Measurements from ENCODE around the gene ZNRF2. TPM values are rescaled to one million over a fixed set of nuclear protein-coding genes. Genes with fewer than 3 reads are reported as not detected.

The ZNRF2 gene
- total and polyA plus RNA-seq, 9 donors = 7.2 to 12.1 (median 9.6) TPM

- no peaks in the 10 kb centered on the region for H3K4me1 ChIP-seq (ENCODE audit: control insufficient read depth, insufficient read depth, low read length)
- WGBS (ENCODE audit: insufficient coverage) = 82% methylated on average over 2 of the region's 3 CpGs
These were observed 29.0 kb downstream of the ZNRF2 start for GRCh38 chr7:30313348-30313747.

DNA sequence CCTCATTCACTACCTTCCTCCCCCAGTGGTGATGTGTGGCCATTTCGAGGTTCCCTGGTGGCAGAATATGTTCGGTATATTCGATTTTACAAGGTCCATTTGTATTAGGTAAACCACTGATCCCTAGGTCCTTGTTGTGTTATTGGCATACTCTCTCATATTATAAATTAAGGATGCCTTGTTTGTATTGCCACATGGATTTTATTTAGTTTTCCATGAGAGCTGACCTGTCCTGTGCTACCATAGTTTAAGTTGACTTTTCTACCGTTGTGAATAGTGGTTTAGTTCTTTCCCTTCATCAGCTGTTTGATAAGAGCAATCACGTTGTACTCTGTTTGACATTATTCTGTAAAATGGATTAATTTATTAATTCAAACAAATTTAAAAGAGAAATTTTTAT lies 29.4 kb downstream of the ZNRF2 start:
- no peak for DNase-seq
- H3K4me1 ChIP-seq (ENCODE audit: control insufficient read depth, insufficient read depth, low read length) = no peaks in the 10 kb centered on the region
- H3K36me3 ChIP-seq (ENCODE audit: control insufficient read depth, insufficient read depth, low read length) = no peaks in the 10 kb centered on the region
- H3K27ac ChIP-seq (ENCODE audit: low read length) = no peak overlapping the region
- no peak overlapping the region for H3K4me3 ChIP-seq (ENCODE audit: low read length)
- no CpG with 5 or more reads among the region's 5 CpGs for WGBS (ENCODE audit: insufficient coverage)
- no peaks in the 10 kb centered on the region for H3K9me3 ChIP-seq (replicated peaks; ENCODE audit: control insufficient read depth, low read depth, low read length)
- no peaks in the 10 kb centered on the region for H3K27me3 ChIP-seq (ENCODE audit: control insufficient read depth, insufficient read depth, low read length)

More at GRCh38 chr7:30313348-30313747, 29.0 kb downstream of the ZNRF2 start:
- Histone ChIP-seq H3K36me3 (ENCODE audit: control insufficient read depth, insufficient read depth, low read length) (no peaks in the 10 kb centered on the region), H3K4me3 (ENCODE audit: low read length) (no peak overlapping the region), H3K27me3 (ENCODE audit: control insufficient read depth, insufficient read depth, low read length) (no peaks in the 10 kb centered on the region), H3K9me3 (replicated peaks; ENCODE audit: control insufficient read depth, low read depth, low read length) (no peaks in the 10 kb centered on the region), H3K27ac (ENCODE audit: low read length) (no peak overlapping the region)
- DNase-seq = no peak

GRCh38 chr7:30315589-30315988 lies 31.2 kb downstream of the ZNRF2 start:
- DNase-seq = no peak
- WGBS (ENCODE audit: insufficient coverage) = no CpG with 5 or more reads among the region's 3 CpGs
- no peaks in the 10 kb centered on the region for H3K9me3 ChIP-seq (replicated peaks; ENCODE audit: control insufficient read depth, low read depth, low read length)
- no peaks in the 10 kb centered on the region for H3K36me3 ChIP-seq (ENCODE audit: control insufficient read depth, insufficient read depth, low read length)
- H3K4me1 ChIP-seq (ENCODE audit: control insufficient read depth, insufficient read depth, low read length) = no peaks in the 10 kb centered on the region
- H3K27me3 ChIP-seq (ENCODE audit: control insufficient read depth, insufficient read depth, low read length) = no peaks in the 10 kb centered on the region
- H3K4me3 ChIP-seq (ENCODE audit: low read length) = no peak overlapping the region
- no peak overlapping the region for H3K27ac ChIP-seq (ENCODE audit: low read length)

DNA sequence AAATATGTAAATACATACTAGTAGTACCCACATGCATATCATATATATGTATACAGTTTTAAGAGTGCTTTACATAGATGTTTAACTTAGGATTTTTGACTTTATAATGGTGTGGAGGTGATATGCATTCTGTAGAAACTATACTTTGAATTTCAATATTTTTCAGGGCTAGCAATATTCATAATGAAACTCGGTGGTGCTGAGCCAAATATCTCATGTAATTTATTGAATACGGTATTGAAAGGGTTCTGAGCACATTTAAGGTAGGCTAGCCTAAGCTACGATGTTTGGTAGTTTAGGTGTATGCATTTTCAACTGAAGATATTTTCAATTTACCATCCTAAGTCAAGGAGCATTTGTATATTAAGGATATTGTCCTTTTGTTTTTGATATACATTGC lies 36.0 kb downstream of the ZNRF2 start:
- H3K9me3 ChIP-seq (replicated peaks; ENCODE audit: control insufficient read depth, low read depth, low read length) = no peaks in the 10 kb centered on the region
- no peak for DNase-seq

DNA sequence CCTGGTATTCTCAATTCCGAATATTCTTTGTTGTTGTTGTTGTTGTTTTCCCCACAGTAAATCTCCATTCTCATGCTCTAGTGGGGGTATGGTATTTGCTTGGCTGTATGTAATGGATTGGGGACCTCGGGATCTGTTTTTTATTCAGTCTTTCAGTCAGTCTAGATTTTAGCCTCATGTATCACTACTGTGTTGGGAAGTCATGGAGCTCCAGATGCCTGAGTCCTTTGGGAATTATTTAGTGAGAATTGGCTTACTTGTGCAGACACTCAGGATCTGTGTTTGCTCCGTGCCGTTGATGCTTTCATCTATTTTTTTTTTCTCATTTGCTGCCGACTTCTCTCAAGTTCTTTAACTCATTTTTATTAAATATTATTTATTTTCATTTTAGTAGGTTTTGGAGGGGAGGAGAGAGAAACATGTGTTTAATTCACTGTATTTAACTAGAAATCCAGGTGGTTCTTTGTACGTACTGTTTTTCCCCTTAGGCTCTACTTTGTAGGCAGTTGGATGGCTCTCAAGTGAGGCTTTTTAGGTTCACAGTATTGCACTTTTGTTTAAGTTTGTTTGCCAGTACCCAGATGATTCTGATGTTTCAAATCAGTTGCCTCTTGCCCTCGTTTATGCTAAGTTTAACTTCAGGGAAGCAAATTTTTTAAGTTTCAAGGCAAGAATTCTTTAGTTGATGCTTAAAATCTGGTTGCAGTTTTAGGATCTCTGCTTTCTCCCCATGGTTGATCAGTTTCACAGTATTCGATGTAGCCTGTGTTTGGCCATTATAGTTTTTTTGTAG lies 36.9 kb downstream of the ZNRF2 start:
- peak overlapping the region; percentile 60 for H3K27ac ChIP-seq (ENCODE audit: low read length)
- H3K27me3 ChIP-seq (ENCODE audit: control insufficient read depth, insufficient read depth, low read length) = no peaks in the 10 kb centered on the region
- peaks cover 4% of the 10 kb centered on the region for H3K4me1 ChIP-seq (ENCODE audit: control insufficient read depth, insufficient read depth, low read length)
- no peak overlapping the region for H3K4me3 ChIP-seq (ENCODE audit: low read length)
- peak; percentile 80 for DNase-seq
- WGBS (ENCODE audit: insufficient coverage) = no CpG with 5 or more reads among the region's 8 CpGs
- no peaks in the 10 kb centered on the region for H3K36me3 ChIP-seq (ENCODE audit: control insufficient read depth, insufficient read depth, low read length)
- no peaks in the 10 kb centered on the region for H3K9me3 ChIP-seq (replicated peaks; ENCODE audit: control insufficient read depth, low read depth, low read length)

More for the DNA sequence above, 36.0 kb downstream of the ZNRF2 start:
- H3K4me3 ChIP-seq (ENCODE audit: low read length) = no peak overlapping the region
- peaks cover 4% of the 10 kb centered on the region for H3K4me1 ChIP-seq (ENCODE audit: control insufficient read depth, insufficient read depth, low read length)
- no CpG with 5 or more reads among the region's 3 CpGs for WGBS (ENCODE audit: insufficient coverage)
- H3K27ac ChIP-seq (ENCODE audit: low read length) = no peak overlapping the region
- no peaks in the 10 kb centered on the region for H3K27me3 ChIP-seq (ENCODE audit: control insufficient read depth, insufficient read depth, low read length)
- no peaks in the 10 kb centered on the region for H3K36me3 ChIP-seq (ENCODE audit: control insufficient read depth, insufficient read depth, low read length)

- Histone ChIP-seq H3K27me3 (ENCODE audit: control insufficient read depth, insufficient read depth, low read length) (no peaks in the 10 kb centered on the region), H3K27ac (ENCODE audit: low read length) (no peak overlapping the region), H3K4me3 (ENCODE audit: low read length) (no peak overlapping the region), H3K9me3 (replicated peaks; ENCODE audit: control insufficient read depth, low read depth, low read length) (no peaks in the 10 kb centered on the region), H3K36me3 (ENCODE audit: control insufficient read depth, insufficient read depth, low read length) (no peaks in the 10 kb centered on the region), H3K4me1 (ENCODE audit: control insufficient read depth, insufficient read depth, low read length) (peaks cover 4% of the 10 kb centered on the region)
- DNase-seq = no peak
- no CpG with 5 or more reads among the region's 2 CpGs for WGBS (ENCODE audit: insufficient coverage)
These were observed 37.4 kb downstream of the ZNRF2 start for GRCh38 chr7:30321882-30322192.

DNA sequence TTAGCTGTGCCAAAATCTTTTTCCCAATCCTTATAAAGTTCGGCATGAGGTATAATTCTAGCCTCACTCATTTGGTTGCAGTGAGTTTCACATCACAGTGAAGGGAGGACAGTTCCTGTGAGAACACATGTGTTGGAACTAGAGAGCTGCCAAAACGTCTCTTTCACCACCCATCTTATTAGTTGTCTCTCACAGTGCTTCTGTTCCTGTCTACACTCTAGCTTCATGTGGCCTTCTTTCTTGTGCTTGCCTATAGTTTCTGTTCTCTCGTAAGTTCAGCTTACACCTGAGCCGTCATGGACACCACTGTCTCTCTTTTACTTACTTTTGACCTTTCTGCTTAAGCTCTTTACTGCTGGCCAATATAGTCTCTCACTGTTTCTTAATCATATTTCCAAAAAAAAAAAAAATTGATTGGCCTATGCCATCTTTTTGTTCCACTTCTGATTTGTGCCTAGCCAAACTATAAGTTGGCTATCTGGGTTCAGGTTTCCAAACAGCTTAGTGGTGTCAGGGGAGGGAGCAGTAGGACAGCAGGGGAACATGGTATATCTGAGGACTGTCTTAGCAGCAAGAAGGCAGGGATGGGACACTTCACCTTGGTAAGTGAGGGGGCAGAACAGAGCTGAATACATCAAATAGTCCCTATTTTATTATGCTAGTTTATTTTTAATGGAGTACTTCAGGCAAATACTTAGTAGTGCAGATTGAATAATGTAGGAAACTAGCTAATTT lies 38.0 kb downstream of the ZNRF2 start:
- no peaks in the 10 kb centered on the region for H3K36me3 ChIP-seq (ENCODE audit: control insufficient read depth, insufficient read depth, low read length)
- peak overlapping the region; percentile 45 for H3K27ac ChIP-seq (ENCODE audit: low read length)
- DNase-seq = peak; percentile 74
- H3K27me3 ChIP-seq (ENCODE audit: control insufficient read depth, insufficient read depth, low read length) = no peaks in the 10 kb centered on the region
- 33% methylated on average over 2 of the region's 4 CpGs for WGBS (ENCODE audit: insufficient coverage)
- H3K9me3 ChIP-seq (replicated peaks; ENCODE audit: control insufficient read depth, low read depth, low read length) = no peaks in the 10 kb centered on the region
- H3K4me1 ChIP-seq (ENCODE audit: control insufficient read depth, insufficient read depth, low read length) = peaks cover 4% of the 10 kb centered on the region
- H3K4me3 ChIP-seq (ENCODE audit: low read length) = no peak overlapping the region

DNA sequence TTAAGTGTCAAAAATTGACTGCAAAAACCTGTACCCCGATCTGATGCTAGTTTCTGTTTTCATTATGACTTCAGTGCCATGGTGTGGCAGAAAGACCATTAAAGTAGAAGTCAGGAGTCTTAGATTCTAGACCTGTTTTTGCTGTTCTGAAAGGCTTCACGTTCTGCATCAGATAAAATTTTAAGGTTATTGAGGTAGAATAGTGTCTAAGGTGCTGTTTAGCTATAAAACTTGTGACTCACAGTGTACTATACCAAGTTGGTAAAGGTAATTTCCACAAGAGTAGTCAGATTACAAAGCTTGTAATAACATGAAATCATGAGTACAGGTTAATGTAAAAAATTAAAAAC lies 38.6 kb downstream of the ZNRF2 start:
- no peak overlapping the region for H3K27ac ChIP-seq (ENCODE audit: low read length)
- no peaks in the 10 kb centered on the region for H3K36me3 ChIP-seq (ENCODE audit: control insufficient read depth, insufficient read depth, low read length)
- H3K4me3 ChIP-seq (ENCODE audit: low read length) = no peak overlapping the region
- WGBS (ENCODE audit: insufficient coverage) = 42% methylated on average over 2 of the region's 2 CpGs
- H3K27me3 ChIP-seq (ENCODE audit: control insufficient read depth, insufficient read depth, low read length) = no peaks in the 10 kb centered on the region
- peaks cover 4% of the 10 kb centered on the region for H3K4me1 ChIP-seq (ENCODE audit: control insufficient read depth, insufficient read depth, low read length)
- H3K9me3 ChIP-seq (replicated peaks; ENCODE audit: control insufficient read depth, low read depth, low read length) = no peaks in the 10 kb centered on the region
- no peak for DNase-seq

DNA sequence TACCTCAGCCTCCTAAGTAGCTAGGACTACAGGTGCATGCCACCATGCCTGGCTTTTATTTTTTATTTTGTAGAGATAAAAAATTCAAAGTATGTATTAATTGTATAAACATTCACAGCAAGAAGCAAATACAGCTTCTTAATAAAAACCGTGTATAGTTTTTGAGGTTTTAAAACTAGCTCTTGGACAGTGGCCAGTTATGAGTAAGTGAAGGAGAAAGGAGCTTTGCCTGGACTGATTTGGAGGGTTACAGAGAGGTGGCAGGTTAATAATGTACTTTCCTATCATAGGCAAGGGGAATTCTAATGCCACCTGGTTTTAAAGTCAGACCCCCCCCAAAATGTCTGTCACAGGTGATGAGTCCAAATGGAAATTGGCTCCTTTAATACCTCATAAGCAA lies 43.4 kb downstream of the ZNRF2 start:
- no CpG with 5 or more reads among the region's 1 CpG for WGBS (ENCODE audit: insufficient coverage)
- Histone ChIP-seq H3K9me3 (replicated peaks; ENCODE audit: control insufficient read depth, low read depth, low read length) (no peaks in the 10 kb centered on the region), H3K27ac (ENCODE audit: low read length) (no peak overlapping the region), H3K4me3 (ENCODE audit: low read length) (no peak overlapping the region), H3K4me1 (ENCODE audit: control insufficient read depth, insufficient read depth, low read length) (no peaks in the 10 kb centered on the region), H3K36me3 (ENCODE audit: control insufficient read depth, insufficient read depth, low read length) (no peaks in the 10 kb centered on the region), H3K27me3 (ENCODE audit: control insufficient read depth, insufficient read depth, low read length) (no peaks in the 10 kb centered on the region)
- peak; percentile 10 for DNase-seq

DNA sequence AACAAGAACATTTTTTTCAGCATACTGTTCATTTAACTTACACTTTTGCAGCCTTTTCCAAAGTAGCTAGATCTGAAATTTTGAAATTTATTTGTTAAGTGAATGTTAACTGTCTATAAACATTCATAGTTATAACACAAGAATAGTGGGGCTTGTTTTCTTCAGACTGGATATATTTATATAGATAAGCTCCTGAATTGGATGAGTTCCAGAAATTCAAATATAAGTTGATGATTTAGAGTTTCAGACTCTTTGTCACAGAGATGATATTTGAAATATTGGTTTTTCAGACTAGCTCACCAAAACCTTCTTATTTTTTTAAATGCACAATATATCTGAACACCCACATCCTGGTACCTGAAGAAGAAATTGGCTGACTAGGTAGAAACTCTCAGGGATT lies 44.0 kb downstream of the ZNRF2 start:
- H3K27ac ChIP-seq (ENCODE audit: low read length) = no peak overlapping the region
- no peaks in the 10 kb centered on the region for H3K4me1 ChIP-seq (ENCODE audit: control insufficient read depth, insufficient read depth, low read length)
- no peaks in the 10 kb centered on the region for H3K27me3 ChIP-seq (ENCODE audit: control insufficient read depth, insufficient read depth, low read length)
- no peak for DNase-seq
- H3K36me3 ChIP-seq (ENCODE audit: control insufficient read depth, insufficient read depth, low read length) = no peaks in the 10 kb centered on the region
- no peaks in the 10 kb centered on the region for H3K9me3 ChIP-seq (replicated peaks; ENCODE audit: control insufficient read depth, low read depth, low read length)
- no peak overlapping the region for H3K4me3 ChIP-seq (ENCODE audit: low read length)
